Measurements from ENCODE around the gene DENND1B.

DNA sequence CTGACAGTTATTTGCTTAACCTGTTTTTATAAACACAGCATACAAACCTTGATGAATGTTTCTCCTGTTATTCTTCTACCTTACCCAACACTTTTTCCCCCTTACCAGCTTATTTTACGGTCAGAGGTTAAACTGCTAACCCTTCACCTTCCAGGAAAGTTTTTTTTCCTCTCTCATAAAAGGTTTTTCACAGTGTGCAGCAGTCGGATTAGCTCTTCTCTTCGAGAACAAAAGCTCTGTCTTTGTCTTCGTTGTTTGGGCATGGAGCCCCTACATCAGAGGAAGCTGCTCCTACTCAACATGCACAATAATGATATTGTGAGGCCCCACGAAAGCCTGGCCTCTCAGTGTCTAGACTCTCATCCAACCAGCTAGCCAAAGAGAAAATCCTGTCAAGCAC lies 42.0 kb downstream of the DENND1B start:
- TF ChIP-seq RCOR1 (IDR thresholded peaks at IDR 0.05; ENCODE audit: low read depth, low read length) (no peak), CTCF (IDR thresholded peaks at IDR 0.05) (no peak), POLR2A (IDR thresholded peaks at IDR 0.05; ENCODE audit: low read length) (no peak), KDM1A (IDR thresholded peaks at IDR 0.05; ENCODE audit: low read depth) (no peak), EP300 (IDR thresholded peaks at IDR 0.05) (no peak), REST (IDR thresholded peaks at IDR 0.05) (no peak), CEBPB (IDR thresholded peaks at IDR 0.05) (no peak), FOXS1 (CRISPR knock-in tag; IDR thresholded peaks at IDR 0.05) (no peak), HMGXB4 (CRISPR knock-in tag; IDR thresholded peaks at IDR 0.05; ENCODE audit: borderline replicate concordance) (no peak), HOXA7 (CRISPR knock-in tag; IDR thresholded peaks at IDR 0.05) (no peak), CBX2 (IDR thresholded peaks at IDR 0.05; ENCODE audit: borderline replicate concordance, low read depth) (no peak)
- TF ChIP-seq, protein P1, sequence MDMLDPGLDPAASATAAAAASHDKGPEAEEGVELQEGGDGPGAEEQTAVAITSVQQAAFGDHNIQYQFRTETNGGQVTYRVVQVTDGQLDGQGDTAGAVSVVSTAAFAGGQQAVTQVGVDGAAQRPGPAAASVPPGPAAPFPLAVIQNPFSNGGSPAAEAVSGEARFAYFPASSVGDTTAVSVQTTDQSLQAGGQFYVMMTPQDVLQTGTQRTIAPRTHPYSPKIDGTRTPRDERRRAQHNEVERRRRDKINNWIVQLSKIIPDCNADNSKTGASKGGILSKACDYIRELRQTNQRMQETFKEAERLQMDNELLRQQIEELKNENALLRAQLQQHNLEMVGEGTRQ (IDR thresholded peaks at IDR 0.05) = no peak
- TF ChIP-seq, protein P2, sequence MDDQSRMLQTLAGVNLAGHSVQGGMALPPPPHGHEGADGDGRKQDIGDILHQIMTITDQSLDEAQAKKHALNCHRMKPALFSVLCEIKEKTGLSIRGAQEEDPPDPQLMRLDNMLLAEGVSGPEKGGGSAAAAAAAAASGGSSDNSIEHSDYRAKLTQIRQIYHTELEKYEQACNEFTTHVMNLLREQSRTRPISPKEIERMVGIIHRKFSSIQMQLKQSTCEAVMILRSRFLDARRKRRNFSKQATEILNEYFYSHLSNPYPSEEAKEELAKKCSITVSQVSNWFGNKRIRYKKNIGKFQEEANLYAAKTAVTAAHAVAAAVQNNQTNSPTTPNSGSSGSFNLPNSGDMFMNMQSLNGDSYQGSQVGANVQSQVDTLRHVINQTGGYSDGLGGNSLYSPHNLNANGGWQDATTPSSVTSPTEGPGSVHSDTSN (IDR thresholded peaks at IDR 0.05) = no peak

All from A549 (cell line).